ENCODE data around the gene KLHL7. TPM values are rescaled to one million over a fixed set of nuclear protein-coding genes. Genes with fewer than 3 reads are reported as not detected.
"Not testable (repeated sequence)": the region's sequence is repeated elsewhere in the genome, so short reads cannot be mapped to it uniquely, and the experiment has no call there.

Gene KLHL7
- total RNA-seq, 1 donor from 2014 or later = 18.1 TPM

DNA sequence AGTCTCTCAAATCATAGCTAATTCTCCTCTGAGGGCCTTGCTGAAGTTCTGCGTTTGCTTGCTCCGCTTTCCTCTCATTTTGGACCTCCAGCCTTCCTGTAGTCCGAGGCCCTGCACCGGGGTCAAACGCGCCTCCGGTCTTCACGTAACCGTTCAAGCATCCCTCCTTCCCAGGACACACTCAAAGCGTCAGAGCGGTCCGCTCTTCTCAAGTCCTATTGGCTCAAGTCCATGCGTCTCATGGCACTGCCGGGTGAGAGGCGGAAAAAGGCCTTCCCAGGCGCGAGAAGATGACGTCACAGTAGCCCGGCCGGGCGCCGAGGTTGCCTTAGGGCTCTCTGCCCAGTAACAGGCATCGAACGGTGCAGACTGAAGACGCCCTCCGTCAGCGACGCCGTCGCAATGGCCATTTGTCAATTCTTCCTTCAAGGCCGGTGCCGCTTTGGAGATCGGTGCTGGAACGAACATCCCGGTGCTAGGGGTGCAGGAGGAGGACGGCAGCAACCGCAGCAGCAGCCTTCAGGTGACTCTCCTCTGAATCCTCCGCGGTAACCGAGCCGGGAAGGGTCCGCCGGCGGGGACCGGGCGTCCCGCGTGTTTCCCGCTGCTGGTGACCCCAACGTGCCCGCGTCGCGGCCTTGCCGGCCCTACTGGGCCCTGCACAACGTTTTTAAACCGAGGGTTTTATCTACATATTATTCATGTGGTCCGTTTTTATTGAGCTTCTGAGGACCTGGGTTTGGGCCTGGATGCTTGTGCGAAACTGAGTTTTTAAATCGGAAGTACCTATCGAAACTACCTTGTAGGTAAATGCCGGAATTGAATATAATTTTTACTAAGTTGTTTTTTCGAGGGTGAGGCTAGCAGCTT, 76.3 kb downstream of the KLHL7 start, which contains the start of gene NUP42:
NUP42 (plus strand) TSS at position 365 of the 870 bp plus-strand sequence; CDS start at position 403, 38 bp downstream.
- peak; percentile 99 for DNase-seq (ENCODE audit: low spot score)

DNA sequence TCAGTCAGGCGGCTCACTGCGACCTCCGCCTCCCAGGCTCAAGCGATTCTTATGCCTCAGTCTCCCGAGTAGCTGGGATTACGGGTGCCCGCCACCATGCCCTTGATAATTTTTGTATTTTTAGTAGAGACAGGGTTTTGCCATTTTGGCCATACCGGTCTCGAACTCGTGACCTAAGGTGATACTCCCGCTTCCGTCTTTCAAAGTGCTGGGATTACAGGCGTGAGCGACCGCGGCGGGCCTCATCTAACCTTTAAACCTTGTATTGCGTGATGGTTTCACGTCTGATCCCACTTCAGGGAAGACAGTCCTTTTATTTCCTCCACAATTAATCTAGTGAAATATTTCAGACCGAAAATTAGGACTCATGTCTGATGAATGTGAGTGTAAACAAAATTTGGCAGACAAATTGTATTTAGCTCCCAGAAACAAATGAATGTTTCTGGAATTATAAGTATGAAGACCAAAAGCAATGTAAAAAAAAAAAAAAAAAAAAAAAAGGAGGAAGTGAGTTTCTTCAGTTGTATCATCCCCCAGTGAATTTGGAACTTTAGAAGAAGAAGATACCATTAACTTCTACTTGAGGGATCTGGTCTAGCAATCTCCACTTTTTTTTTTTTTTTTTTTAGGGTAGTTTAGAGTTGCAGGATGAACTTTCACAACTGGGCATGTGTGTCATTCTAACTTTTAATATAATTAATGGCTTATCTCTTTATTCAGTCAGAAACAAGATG, 77.9 kb downstream of the KLHL7 start:
- DNase-seq (ENCODE audit: low spot score) = no peak

DNA sequence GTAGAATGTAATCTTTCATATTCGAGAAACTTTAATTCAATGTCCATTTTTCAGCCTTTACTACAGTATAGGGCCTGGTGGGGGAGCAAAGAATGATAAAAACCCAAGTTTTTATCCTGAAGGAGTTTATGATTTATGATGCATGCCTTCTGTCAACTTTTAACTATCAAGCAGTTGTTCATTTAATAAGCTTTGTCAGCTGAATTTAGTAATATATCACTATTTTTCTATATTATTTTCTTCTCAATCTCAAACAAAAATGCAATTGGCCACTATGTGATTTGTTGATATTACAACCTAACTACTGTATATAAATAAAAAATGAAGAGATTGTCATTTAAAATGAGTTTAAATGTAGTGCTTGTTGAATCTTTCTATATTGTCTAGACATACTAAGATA, 78.7 kb downstream of the KLHL7 start:
- no peak for DNase-seq (ENCODE audit: low spot score)

GRCh38 chr7:23184709-23185359, 79.2 kb downstream of the KLHL7 start:
- DNase-seq (ENCODE audit: low spot score) = peak; percentile 80

DNA sequence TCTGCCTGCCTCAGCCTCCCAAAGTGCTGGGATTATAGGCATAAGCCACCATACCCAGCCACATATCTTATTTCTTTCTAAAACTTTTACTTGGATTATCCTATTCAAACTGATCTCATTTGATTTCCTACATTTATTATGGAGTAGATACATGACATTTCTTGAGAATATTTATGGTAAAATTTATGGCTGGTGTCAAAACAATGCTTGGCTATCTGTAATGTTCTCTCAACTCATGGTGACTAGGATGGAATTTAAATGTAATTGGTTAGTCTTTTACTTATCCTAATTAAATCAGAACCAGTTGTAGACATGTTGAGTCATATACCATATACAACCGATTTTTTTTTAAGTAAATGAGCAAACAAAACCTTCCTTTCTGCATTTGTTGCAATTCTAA, 80.4 kb downstream of the KLHL7 start:
- DNase-seq (ENCODE audit: low spot score) = no peak

DNA sequence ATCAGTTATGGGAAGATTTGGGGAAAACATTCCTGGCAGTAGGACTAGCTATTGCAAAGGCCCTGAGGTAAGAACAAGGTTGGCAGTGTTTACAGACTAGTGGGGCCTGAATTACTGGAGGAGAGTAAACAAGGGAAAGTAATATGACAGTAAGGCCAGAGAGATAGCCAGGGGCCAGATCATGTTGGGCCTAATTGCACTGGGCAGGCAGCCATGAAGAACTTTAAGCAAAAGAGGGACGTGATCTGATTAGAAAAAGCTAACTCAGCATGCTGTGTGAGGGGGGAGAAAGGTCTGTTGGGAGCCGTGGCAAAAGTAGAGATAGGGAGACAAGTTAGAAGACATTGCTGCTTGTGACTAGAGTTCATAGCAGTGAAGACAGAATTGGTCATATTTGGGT, 85.4 kb downstream of the KLHL7 start:
- DNase-seq (ENCODE audit: low spot score) = no peak

- not testable (repeated sequence) for DNase-seq (ENCODE audit: low spot score)
These were observed 88.2 kb downstream of the KLHL7 start for GRCh38 chr7:23193650-23194227.

DNA sequence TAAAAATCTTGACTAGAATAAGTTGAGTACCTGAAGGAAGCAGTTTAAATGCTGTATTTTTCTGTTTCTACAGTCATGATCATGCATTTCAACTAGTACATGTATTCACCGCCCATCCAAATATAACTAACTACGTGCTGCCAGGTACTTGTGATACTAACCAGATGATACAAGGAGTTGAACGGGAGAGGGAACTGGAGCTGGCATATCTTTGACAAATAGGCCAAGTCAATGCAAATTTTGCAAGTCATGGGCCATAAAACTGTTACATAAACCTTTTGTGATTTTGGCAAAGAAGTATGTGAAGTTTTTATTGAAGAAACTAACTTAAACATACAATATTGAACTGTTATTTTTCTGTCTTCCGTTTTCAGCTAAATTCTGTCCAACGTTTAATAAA, 90.7 kb downstream of the KLHL7 start:
- DNase-seq (ENCODE audit: low spot score) = no peak

DNA sequence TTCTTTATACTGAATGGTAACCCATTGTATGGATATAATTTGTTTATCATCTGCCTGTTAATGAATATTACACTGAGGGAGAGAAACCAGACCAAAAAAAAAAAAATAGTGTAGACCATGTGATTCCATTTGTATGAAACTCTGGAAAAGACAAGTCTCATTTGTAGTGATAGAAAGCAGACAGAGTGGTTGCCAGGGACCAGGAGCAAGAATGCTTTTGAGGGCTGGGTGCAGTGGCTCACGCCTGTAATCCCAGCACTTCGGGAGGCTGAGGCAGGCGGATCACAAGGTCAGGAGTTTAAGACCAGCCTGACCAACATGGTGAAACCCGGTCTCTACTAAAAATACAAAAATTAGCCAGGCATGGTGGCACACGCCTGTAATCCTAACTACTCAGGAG, 92.2 kb downstream of the KLHL7 start:
- DNase-seq (ENCODE audit: low spot score) = not testable (repeated sequence)

GRCh38 chr7:23200331-23200730, 94.7 kb downstream of the KLHL7 start:
- no peak for DNase-seq (ENCODE audit: low spot score)

DNA sequence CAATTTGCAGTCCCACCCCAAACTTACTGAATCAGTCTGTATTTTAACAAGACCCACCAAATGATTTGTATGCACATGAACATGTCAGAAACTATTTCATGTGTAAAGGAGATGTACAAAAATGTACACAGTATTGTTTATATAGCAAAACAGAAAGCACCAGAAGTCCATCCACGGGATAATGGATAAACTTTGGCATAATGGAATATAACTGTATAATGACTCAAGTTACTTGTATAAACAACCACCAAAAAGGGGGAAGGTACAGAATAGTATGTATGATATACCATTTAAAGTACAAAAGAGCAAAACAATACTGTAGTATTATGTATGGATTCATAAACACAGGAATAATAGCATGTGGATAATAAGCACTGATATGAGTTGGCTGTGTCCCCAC, 98.7 kb downstream of the KLHL7 start:
- DNase-seq (ENCODE audit: low spot score) = no peak

DNA sequence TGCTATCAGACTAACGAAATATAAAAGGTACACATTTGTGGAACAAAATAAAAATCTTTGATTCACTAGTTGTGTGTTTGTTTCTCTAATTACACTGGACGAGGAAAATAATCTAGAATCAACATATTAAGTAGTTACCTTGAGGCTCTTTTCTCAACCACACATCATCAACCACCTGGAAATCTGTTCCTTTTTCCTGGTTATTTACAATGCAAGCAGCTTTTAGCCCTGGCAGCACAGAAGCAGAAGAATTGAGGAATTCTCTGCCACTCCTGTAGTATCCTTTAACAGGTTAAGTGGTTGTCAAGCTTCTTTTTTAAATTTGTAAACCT, 100.0 kb downstream of the KLHL7 start:
- no peak for DNase-seq (ENCODE audit: low spot score)

DNA sequence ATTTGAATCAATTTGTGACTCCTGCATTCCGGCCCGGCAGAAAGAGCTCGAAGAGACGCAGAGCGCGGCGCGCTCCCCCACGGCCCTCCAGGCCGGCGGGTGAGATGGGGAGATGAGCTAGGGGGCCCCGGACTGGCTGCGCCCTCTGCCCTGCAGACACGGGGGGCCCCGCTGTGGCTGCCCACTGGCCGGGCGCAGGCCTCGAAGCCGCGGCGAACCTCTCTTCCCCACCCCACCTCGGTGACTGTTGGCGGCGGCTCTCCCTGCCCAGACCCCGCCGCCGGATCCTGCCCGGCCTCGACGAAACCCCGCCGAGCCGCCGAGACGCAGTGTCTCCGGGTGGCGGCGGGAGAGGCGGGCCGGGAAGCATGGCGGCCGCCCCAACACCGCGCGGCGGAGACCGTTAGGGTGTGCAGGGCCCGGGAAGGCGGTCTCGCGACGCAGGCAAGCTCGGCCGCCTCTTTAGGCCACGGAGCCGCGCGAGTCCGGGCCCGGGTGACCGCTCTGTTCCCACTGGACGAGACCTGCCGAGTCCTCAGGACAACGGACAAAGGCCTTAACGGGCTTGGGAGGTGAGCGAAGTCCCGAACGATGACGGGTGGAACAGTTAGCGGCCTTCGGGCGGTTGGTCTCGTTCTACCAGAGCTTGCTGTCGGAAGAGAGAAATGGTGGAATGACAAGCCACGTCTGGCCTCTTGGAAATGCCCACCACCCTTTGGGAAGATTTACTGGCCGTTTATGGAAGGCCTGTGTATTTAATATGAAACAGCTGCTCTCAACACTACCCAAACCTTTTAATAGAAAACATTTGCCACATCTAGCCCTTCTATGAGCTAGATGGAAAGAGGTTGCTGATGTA, 100.6 kb downstream of the KLHL7 start:
- peak; percentile 62 for DNase-seq (ENCODE audit: low spot score)

DNA sequence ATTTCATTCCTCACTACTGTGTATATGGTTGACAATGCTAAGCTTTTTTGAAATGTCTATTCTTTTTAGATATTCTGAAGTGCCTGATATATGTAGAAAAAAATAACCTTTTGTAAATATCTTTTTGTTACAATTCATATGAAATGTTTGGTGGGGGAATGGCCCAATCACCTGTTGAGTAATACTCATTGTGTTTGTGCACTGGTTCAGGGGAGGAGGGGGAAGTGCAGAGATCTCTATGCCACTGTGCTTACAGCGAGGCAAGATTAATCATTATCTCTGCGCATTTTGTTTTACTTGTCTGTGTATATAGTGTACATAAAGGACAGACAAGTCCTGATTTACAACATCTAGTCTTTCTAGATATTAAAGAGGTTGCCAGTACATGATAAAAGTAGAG, 101.4 kb downstream of the KLHL7 start:
- peak; percentile 30 for DNase-seq (ENCODE audit: low spot score)

- DNase-seq (ENCODE audit: low spot score) = no peak
These were observed 102.3 kb downstream of the KLHL7 start for GRCh38 chr7:23207884-23208283.

DNA sequence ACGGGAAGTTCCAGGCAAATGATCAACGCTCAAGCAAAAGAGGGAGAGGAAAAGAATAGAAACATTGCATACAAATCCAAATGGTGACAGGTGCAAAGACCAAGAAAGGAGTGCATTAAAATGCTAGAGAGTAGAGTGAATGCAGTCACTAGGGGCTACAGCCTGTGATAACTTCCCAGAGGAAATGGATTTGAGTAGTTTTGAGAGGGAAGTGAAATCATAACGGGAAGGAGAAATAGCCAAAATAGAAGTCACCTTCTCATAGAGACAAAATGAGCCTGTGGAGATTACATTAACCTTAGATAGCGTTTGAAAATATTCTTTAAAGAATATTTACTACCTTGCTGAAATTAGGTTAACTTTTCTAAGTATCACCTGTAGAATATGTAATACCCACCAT, 102.7 kb downstream of the KLHL7 start:
- no peak for DNase-seq (ENCODE audit: low spot score)

DNA sequence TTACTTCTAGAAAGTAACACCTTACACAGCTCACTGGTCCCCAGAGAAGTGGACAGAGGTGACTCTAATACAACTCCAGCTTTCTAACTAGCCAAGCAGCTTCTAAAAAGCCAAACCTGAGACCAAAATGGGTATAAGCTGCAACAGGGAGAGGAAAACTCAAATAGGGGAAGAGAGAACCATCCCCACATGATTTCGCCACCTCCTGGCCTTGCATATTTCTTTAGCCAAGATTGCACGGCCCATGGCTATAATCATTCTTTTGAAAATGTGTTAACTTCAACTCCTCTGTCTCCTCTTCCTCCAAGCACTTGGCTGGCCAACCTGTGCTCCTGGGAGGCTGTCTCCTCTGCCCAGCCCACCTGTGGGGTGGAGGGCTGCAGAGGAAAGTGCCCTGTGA, 104.9 kb downstream of the KLHL7 start:
- no peak for DNase-seq (ENCODE audit: low spot score)

DNA sequence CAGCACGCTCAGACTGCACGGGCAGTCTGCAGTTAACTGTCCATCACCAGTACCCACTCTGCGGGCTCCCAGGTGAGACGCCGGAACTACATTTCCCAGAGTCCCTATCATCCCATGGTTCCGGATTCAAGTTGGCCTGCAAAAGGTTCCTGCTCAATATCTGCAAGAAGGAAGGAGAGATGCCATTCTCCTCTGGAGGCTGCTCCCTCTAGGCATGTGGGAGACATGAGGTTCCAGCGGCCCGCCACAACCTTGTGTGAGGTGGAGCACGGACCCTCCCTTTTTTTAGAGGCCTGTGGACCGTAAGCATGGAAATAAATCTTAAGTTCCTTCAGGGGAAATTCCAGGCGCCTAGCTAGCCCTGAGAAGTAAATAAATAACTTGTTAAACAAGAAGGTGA, 106.0 kb downstream of the KLHL7 start:
- DNase-seq (ENCODE audit: low spot score) = peak; percentile 29

DNA sequence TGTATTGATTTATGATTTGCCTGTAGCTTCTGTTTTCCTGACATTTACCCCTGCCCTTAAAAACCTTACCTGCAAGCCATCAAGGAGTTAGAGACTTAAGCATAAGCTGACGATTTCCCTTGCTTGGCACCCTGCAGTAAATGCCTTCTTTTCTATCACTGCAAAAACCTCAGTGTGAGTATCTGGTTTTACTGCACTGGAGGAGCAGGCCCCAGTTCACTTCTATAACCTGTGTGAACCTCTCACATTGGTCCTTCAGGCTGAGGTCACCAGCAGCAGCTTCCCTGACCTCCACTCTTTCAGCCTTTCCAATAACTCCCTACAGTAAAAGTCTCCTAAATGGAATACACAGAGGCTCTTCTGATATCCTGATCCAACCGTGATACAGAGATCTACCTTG, 106.8 kb downstream of the KLHL7 start:
- no peak for DNase-seq (ENCODE audit: low spot score)

DNA sequence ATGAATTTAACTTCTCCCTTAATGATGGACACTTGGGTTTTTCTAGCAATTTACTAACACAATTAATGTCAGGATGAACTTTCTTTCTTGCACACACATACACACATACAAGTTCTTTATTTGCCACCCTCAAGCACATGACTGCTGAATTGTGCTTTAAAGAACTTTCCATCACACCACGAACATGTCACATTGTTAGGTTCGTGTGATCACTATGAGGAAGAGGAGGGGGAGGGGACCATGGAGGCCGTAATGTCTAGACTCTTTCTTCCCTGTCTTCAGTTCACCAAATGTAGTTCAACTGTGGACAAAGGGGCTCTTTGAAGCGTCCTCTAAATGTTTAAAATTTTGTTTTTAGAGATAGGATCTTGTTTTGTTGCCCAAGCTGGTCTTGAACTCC, 107.3 kb downstream of the KLHL7 start:
- no peak for DNase-seq (ENCODE audit: low spot score)

DNA sequence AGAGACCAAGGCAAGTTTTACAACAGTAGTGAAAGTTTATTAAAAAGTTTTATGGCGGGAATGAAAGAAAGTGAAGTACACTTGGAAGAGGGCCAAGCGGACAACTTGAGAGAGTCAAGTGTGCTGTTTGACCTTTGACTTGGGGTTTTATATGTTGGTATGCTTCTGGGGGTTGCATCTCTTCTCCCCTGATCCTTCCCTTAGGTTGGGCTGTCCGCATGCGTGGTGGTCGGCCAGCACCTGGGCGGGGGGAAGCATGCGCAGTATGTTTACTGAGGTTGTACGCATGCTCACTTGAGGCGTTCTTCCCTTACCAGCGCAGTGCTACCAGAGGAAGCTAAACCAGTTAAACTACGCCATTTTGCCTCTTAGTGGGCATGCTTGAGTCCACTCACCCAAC, 108.2 kb downstream of the KLHL7 start:
- DNase-seq (ENCODE audit: low spot score) = no peak
